K562 (cell line): ENCODE data around the gene IL23A. TPM values are rescaled to one million over a fixed set of nuclear protein-coding genes. Genes with fewer than 3 reads are reported as not detected.
A peak's percentile ranks its signal among the peaks of the same experiment; 100 is the strongest.

Source experiments
- ATF7 ChIP-seq: fragments of 450-650 bp; IDR thresholded peaks from 2 replicates; pipeline ENCODE4 v1.7.1; 2014; ENCODE audit warnings: mild to moderate bottlenecking, moderate library complexity
- FOXA3 ChIP-seq, 2 experiments: fragments of 450-650 bp in 1 of 2; sonication (generic) in 1 of 2; formaldehyde crosslinking; IDR thresholded peaks in 1 of 2; conservative IDR thresholded peaks in 1 of 2; 2 replicates each; pipeline versions ENCODE4 v1.4.0 to v1.8.0; 2020 to 2022; ENCODE audit warnings: mild to moderate bottlenecking in 2 of 2, missing genetic modification reagents in 1 of 2
- SIRT6 ChIP-seq: IDR thresholded peaks from one replicate; pipeline ENCODE4 v1.6.1; 2012; ENCODE audit warnings: low read depth, mild to moderate bottlenecking, control low read depth, inconsistent platforms, low read length, moderate library complexity
- SMAD1 ChIP-seq: fragments of 150-350 bp; IDR thresholded peaks from 2 replicates; pipeline ENCODE4 v1.6.1; 2014; ENCODE audit warnings: low read length, low read depth; ENCODE audit not compliant: partially characterized antibody
- SP2 ChIP-seq: IDR thresholded peaks from 2 replicates; pipeline ENCODE4 v1.6.1; 2011; ENCODE audit warnings: mild to moderate bottlenecking, low read depth, low read length, moderate library complexity; ENCODE audit not compliant: poor library complexity, severe bottlenecking; ENCODE audit errors: extremely low read depth
- ZC3H8 ChIP-seq: fragments of 450-650 bp; IDR thresholded peaks from 2 replicates; pipeline ENCODE4 v1.6.1; 2017
- ZNF24 ChIP-seq: fragments of 450-650 bp; IDR thresholded peaks from 2 replicates; pipeline ENCODE4 v1.6.1; 2016
- ZNF384 ChIP-seq: IDR thresholded peaks from 2 replicates; pipeline ENCODE4 v1.6.1; 2012; ENCODE audit warnings: low read depth, low read length, improper control_type of control experiment
- polyA plus RNA-seq, 8 experiments: library from polyadenylated mRNA; depleted of rRNA in 4 of 8; stranded (reverse) in 5 of 8; unstranded in 3 of 8; fragments of >200 nt; fragmentation: Nextera tagmentation in 2 of 8; fragmentation: Illumina TruSeq in 1 of 8; extraction: Ambion mirVana in 2 of 8; extraction: Trizol in 1 of 8; gene quantifications; 2 replicates each; pipeline versions ENCODE4 v1.2.1 to v1.2.3, GENCODE V29; 2011 to 2014; ENCODE audit warnings: inconsistent platforms in 1 of 8, missing spikeins in 1 of 8
- total RNA-seq, 7 experiments: library from RNA; depleted of rRNA in 6 of 7; stranded (reverse); fragments of >200 nt in 6 of 7; fragmentation: Illumina TruSeq in 2 of 7; extraction: Trizol in 2 of 7; gene quantifications; 2 replicates each; pipeline versions ENCODE4 v1.2.1 to v1.2.3, GENCODE V29; 2011 to 2021; ENCODE audit warnings: low replicate concordance in 1 of 7
- TF ChIP-seq, protein P1 (sequence below): fragments of 450-650 bp; conservative IDR thresholded peaks from 2 replicates; pipeline ENCODE4 v1.6.1; 2016; ENCODE audit warnings: missing genetic modification characterization, low read depth, mild to moderate bottlenecking, missing compliant biosample characterization, moderate library complexity
- TF ChIP-seq, protein P2 (sequence below): fragments of 450-650 bp; IDR thresholded peaks from 2 replicates; pipeline ENCODE4 v1.7.1; 2018; ENCODE audit warnings: mild to moderate bottlenecking, low read depth; ENCODE audit not compliant: partially characterized antibody
- TF ChIP-seq, protein P3 (sequence below): IDR thresholded peaks from 2 replicates; pipeline ENCODE4 v1.6.1; 2012; ENCODE audit warnings: low read depth, low read length, improper control_type of control experiment, borderline replicate concordance
- TF ChIP-seq, protein P4 (sequence below): fragments of 450-650 bp; formaldehyde crosslinking; conservative IDR thresholded peaks from 2 replicates; pipeline ENCODE4 v1.4.0; 2022; ENCODE audit warnings: mild to moderate bottlenecking, missing genetic modification characterization
- TF ChIP-seq, protein P5 (sequence below): sonication (generic); formaldehyde crosslinking; IDR thresholded peaks from 2 replicates; pipeline ENCODE4 v1.8.1; 2023; ENCODE audit warnings: mild to moderate bottlenecking, missing genetic modification reagents
- TF ChIP-seq, protein P6 (sequence below): fragments of 450-650 bp; IDR thresholded peaks from 2 replicates; pipeline ENCODE4 v1.6.1; 2016; ENCODE audit warnings: borderline replicate concordance

IL23A gene
- total and polyA plus RNA-seq, 9 of the 15 experiments (the other 6 are each of a cell fraction or from before 2014, with no cell fraction given), result 4.4 to 37.2 (median 9.6) TPM

DNA sequence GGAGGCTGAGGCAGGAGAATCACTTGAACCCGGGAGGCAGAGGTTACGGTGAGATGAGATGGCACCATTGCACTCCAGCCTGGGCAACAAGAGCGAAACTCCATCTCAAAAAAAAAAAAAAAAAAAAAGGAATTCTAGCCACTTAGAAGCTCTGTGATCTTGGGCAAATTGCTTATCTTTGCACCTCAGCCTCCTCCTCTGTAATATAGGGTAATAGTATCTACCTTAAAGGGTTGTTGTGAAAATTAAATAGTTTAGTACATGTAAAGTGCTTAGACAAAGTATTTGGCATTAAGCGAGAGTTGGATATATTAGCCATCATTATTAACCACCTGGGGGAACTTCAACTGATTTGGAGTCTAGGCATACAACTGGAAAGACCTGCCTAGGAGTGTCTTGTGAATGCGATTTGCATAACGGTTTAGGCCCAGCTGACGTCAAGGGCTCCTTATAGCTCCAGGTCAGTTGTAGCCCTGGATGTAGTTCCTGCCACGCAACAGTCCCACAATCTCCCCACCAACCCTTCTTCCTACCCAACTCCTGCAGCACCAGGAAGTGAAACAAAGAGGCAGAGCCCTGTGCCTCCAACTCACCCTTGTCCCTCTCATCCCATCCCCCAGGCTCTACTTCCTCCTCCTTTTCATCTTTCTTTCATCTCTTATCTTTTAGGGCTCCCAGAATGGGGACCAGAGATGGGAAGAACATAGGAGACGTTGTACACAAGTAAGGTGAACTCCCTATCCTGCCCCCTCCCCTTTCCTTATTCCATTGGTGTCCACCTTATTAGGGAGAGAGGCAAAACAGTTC is 2.1 kb upstream of the IL23A start (continued):
- TF ChIP-seq, protein P1, sequence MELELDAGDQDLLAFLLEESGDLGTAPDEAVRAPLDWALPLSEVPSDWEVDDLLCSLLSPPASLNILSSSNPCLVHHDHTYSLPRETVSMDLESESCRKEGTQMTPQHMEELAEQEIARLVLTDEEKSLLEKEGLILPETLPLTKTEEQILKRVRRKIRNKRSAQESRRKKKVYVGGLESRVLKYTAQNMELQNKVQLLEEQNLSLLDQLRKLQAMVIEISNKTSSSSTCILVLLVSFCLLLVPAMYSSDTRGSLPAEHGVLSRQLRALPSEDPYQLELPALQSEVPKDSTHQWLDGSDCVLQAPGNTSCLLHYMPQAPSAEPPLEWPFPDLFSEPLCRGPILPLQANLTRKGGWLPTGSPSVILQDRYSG (tag), result peak; percentile 61; the same call in 1 of the 2 replicates
- TF ChIP-seq ZC3H8 (0 out of 2 replicates have a peak, but pooled peaks have one; percentile 42), ZNF24 (no peak), SMAD1 (peak; percentile 87), ATF7 (peak; percentile 96), FOXA3 (CRISPR knock-in tag; conservative IDR thresholded peaks at IDR 0.05 in 1 of 2, IDR thresholded peaks at IDR 0.05 in 1 of 2) (0 out of 4 replicates have a peak, but pooled peaks of 1 of the 2 experiments have one; percentile 25), SIRT6 (no peak), ZNF384 (peak; percentile 73), SP2 (no peak)
- TF ChIP-seq, protein P2, sequence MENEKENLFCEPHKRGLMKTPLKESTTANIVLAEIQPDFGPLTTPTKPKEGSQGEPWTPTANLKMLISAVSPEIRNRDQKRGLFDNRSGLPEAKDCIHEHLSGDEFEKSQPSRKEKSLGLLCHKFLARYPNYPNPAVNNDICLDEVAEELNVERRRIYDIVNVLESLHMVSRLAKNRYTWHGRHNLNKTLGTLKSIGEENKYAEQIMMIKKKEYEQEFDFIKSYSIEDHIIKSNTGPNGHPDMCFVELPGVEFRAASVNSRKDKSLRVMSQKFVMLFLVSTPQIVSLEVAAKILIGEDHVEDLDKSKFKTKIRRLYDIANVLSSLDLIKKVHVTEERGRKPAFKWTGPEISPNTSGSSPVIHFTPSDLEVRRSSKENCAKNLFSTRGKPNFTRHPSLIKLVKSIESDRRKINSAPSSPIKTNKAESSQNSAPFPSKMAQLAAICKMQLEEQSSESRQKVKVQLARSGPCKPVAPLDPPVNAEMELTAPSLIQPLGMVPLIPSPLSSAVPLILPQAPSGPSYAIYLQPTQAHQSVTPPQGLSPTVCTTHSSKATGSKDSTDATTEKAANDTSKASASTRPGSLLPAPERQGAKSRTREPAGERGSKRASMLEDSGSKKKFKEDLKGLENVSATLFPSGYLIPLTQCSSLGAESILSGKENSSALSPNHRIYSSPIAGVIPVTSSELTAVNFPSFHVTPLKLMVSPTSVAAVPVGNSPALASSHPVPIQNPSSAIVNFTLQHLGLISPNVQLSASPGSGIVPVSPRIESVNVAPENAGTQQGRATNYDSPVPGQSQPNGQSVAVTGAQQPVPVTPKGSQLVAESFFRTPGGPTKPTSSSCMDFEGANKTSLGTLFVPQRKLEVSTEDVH, result peak; percentile 75
- TF ChIP-seq, protein P3, sequence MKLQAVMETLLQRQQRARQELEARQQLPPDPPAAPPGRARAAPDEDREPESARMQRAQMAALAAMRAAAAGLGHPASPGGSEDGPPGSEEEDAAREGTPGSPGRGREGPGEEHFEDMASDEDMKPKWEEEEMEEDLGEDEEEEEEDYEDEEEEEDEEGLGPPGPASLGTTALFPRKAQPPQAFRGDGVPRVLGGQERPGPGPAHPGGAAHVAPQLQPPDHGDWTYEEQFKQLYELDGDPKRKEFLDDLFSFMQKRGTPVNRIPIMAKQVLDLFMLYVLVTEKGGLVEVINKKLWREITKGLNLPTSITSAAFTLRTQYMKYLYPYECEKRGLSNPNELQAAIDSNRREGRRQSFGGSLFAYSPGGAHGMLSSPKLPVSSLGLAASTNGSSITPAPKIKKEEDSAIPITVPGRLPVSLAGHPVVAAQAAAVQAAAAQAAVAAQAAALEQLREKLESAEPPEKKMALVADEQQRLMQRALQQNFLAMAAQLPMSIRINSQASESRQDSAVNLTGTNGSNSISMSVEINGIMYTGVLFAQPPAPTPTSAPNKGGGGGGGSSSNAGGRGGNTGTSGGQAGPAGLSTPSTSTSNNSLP, result no peak
- TF ChIP-seq, protein P4, sequence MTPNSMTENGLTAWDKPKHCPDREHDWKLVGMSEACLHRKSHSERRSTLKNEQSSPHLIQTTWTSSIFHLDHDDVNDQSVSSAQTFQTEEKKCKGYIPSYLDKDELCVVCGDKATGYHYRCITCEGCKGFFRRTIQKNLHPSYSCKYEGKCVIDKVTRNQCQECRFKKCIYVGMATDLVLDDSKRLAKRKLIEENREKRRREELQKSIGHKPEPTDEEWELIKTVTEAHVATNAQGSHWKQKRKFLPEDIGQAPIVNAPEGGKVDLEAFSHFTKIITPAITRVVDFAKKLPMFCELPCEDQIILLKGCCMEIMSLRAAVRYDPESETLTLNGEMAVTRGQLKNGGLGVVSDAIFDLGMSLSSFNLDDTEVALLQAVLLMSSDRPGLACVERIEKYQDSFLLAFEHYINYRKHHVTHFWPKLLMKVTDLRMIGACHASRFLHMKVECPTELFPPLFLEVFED (CRISPR knock-in tag), result peak; percentile 76; the same call in 1 of the 2 replicates
- TF ChIP-seq, protein P5, sequence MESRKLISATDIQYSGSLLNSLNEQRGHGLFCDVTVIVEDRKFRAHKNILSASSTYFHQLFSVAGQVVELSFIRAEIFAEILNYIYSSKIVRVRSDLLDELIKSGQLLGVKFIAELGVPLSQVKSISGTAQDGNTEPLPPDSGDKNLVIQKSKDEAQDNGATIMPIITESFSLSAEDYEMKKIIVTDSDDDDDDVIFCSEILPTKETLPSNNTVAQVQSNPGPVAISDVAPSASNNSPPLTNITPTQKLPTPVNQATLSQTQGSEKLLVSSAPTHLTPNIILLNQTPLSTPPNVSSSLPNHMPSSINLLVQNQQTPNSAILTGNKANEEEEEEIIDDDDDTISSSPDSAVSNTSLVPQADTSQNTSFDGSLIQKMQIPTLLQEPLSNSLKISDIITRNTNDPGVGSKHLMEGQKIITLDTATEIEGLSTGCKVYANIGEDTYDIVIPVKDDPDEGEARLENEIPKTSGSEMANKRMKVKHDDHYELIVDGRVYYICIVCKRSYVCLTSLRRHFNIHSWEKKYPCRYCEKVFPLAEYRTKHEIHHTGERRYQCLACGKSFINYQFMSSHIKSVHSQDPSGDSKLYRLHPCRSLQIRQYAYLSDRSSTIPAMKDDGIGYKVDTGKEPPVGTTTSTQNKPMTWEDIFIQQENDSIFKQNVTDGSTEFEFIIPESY (CRISPR knock-in tag), result no peak
- TF ChIP-seq, protein P6, sequence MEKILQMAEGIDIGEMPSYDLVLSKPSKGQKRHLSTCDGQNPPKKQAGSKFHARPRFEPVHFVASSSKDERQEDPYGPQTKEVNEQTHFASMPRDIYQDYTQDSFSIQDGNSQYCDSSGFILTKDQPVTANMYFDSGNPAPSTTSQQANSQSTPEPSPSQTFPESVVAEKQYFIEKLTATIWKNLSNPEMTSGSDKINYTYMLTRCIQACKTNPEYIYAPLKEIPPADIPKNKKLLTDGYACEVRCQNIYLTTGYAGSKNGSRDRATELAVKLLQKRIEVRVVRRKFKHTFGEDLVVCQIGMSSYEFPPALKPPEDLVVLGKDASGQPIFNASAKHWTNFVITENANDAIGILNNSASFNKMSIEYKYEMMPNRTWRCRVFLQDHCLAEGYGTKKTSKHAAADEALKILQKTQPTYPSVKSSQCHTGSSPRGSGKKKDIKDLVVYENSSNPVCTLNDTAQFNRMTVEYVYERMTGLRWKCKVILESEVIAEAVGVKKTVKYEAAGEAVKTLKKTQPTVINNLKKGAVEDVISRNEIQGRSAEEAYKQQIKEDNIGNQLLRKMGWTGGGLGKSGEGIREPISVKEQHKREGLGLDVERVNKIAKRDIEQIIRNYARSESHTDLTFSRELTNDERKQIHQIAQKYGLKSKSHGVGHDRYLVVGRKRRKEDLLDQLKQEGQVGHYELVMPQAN, result peak; percentile 64; the same call in 1 of the 2 replicates
